Stimulated activated memory B cell treated with anti-CD40 and anti-IgM and Interleukin-4, amounts not matched to agents 10 μg/mL and 1 μg/mL and 100 μg/mL, for 72 hours (primary cell): ENCODE measurements around the gene SLAIN2.

Experiments
- ATAC-seq: fragments of 150-1000 bp; cut with Tn5 transposase; 2 replicates; pipeline ENCODE4 v1.10.0; 2021
- H3K27ac Mint-ChIP-seq: one replicate; pipeline ENCODE4 v1.8.0; 2022; ENCODE audit warnings: mild to moderate bottlenecking, mixed read lengths
- H3K27me3 Mint-ChIP-seq: one replicate; pipeline ENCODE4 v1.8.0; 2022; ENCODE audit warnings: mixed read lengths
- H3K36me3 Mint-ChIP-seq: one replicate; pipeline ENCODE4 v1.8.0; 2022; ENCODE audit warnings: mixed read lengths
- H3K4me1 Mint-ChIP-seq: one replicate; pipeline ENCODE4 v1.8.0; 2022; ENCODE audit warnings: mixed read lengths
- H3K4me3 Mint-ChIP-seq: one replicate; pipeline ENCODE4 v1.8.0; 2022; ENCODE audit warnings: mild to moderate bottlenecking, moderate library complexity, mixed read lengths
- H3K9me3 Mint-ChIP-seq: one replicate; pipeline ENCODE4 v1.8.0; 2022; ENCODE audit warnings: mixed read lengths

Gene SLAIN2

DNA sequence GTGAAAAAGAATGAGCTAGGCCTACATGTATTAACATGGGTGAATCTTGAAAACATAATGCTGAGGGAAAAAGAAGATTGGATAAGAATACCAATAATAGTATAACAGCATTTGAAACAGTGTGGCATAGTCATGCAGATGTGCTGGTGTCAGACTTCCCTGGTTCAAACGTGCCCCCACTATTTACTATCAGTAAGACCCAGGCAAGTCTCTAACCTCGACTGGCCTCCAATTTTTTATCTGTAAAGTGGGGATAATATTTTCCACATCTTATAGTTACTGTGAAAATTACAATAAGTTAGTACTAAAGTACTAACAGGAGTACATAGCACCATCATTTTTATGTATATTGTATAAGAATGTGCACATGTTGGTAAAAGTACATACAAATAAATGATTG, 17.0 kb upstream of the SLAIN2 start:
- Mint-ChIP-seq H3K9me3 (no peaks in the 10 kb centered on the region), H3K27me3 (peaks cover 10% of the 10 kb centered on the region), H3K4me3 (no peak overlapping the region), H3K4me1 (no peaks in the 10 kb centered on the region), H3K27ac (no peak overlapping the region), H3K36me3 (no peaks in the 10 kb centered on the region)
- no peak for ATAC-seq

- H3K4me3 Mint-ChIP-seq: no peak overlapping the region
- H3K4me1 Mint-ChIP-seq: no peaks in the 10 kb centered on the region
- no peak overlapping the region for H3K27ac Mint-ChIP-seq
- H3K27me3 Mint-ChIP-seq: peaks cover 10% of the 10 kb centered on the region
- H3K36me3 Mint-ChIP-seq: no peaks in the 10 kb centered on the region
- no peaks in the 10 kb centered on the region for H3K9me3 Mint-ChIP-seq
- ATAC-seq: no peak
Measured at GRCh38 chr4:48329193-48329592, 12.1 kb upstream of the SLAIN2 start.

DNA sequence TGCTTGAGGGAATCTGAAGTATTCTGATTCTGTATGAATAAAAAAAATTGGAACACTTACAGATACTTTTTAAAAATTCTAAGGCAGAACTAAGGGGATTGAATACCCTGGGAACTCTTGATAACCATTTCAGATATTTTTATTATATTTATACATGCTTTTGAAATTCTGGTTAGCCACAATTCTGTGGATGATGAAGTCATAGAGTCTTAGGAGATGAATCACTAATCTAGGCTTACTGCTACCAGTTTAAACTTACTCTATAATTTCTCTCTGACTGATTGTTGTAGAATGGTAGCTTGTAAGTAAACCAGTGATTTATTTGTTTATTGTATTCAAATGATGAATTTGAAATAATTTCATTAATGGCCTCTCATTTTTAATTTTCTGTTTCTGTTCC, 11.4 kb upstream of the SLAIN2 start:
- peaks cover 10% of the 10 kb centered on the region for H3K27me3 Mint-ChIP-seq
- no peak for ATAC-seq
- H3K9me3 Mint-ChIP-seq: no peaks in the 10 kb centered on the region
- no peak overlapping the region for H3K27ac Mint-ChIP-seq
- no peak overlapping the region for H3K4me3 Mint-ChIP-seq
- H3K36me3 Mint-ChIP-seq: no peaks in the 10 kb centered on the region
- H3K4me1 Mint-ChIP-seq: no peaks in the 10 kb centered on the region

GRCh38 chr4:48331577-48332330, 9.6 kb upstream of the SLAIN2 start:
- Mint-ChIP-seq H3K4me1 (no peaks in the 10 kb centered on the region), H3K36me3 (no peaks in the 10 kb centered on the region), H3K4me3 (no peak overlapping the region), H3K27ac (no peak overlapping the region), H3K9me3 (no peaks in the 10 kb centered on the region), H3K27me3 (peaks cover 10% of the 10 kb centered on the region)
- no peak for ATAC-seq

GRCh38 chr4:48332661-48333060, 8.7 kb upstream of the SLAIN2 start:
- no peaks in the 10 kb centered on the region for H3K36me3 Mint-ChIP-seq
- peaks cover 8% of the 10 kb centered on the region for H3K27me3 Mint-ChIP-seq
- H3K9me3 Mint-ChIP-seq: no peaks in the 10 kb centered on the region
- H3K27ac Mint-ChIP-seq: no peak overlapping the region
- no peak overlapping the region for H3K4me3 Mint-ChIP-seq
- no peak for ATAC-seq
- no peaks in the 10 kb centered on the region for H3K4me1 Mint-ChIP-seq

GRCh38 chr4:48333587-48333986, 7.7 kb upstream of the SLAIN2 start:
- no peaks in the 10 kb centered on the region for H3K36me3 Mint-ChIP-seq
- no peaks in the 10 kb centered on the region for H3K27me3 Mint-ChIP-seq
- no peaks in the 10 kb centered on the region for H3K9me3 Mint-ChIP-seq
- H3K4me1 Mint-ChIP-seq: no peaks in the 10 kb centered on the region
- no peak overlapping the region for H3K27ac Mint-ChIP-seq
- H3K4me3 Mint-ChIP-seq: no peak overlapping the region
- ATAC-seq: no peak

GRCh38 chr4:48334236-48334635, 7.1 kb upstream of the SLAIN2 start:
- Mint-ChIP-seq H3K27me3 (no peaks in the 10 kb centered on the region), H3K27ac (no peak overlapping the region), H3K4me3 (no peak overlapping the region), H3K4me1 (no peaks in the 10 kb centered on the region), H3K36me3 (no peaks in the 10 kb centered on the region), H3K9me3 (no peaks in the 10 kb centered on the region)
- no peak for ATAC-seq

DNA sequence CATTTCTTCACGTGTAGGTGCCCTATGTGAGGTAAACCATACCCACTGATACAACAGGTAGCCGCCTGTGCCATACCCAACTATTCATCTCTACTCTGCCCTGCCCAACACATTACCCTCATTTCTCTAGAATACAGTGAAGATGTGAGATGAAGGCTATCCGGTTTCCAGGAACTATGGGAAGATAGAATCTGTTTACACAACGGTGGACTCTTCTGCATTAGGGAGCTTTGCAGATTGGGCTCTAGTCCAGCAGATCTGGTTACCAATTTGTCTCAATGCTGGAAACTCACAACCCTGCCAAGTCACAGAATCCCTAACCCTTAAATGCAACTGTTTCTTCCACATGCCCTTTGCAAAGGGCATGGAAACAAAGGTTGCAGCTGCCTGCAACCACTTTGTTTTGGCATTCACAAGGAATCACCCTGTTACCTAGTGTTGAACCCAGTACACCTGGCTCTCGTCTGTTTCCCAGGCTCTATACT, 6.4 kb upstream of the SLAIN2 start:
- no peak overlapping the region for H3K27ac Mint-ChIP-seq
- H3K9me3 Mint-ChIP-seq: no peaks in the 10 kb centered on the region
- H3K4me3 Mint-ChIP-seq: no peak overlapping the region
- H3K36me3 Mint-ChIP-seq: no peaks in the 10 kb centered on the region
- no peaks in the 10 kb centered on the region for H3K27me3 Mint-ChIP-seq
- peaks cover 2% of the 10 kb centered on the region for H3K4me1 Mint-ChIP-seq
- no peak for ATAC-seq

DNA sequence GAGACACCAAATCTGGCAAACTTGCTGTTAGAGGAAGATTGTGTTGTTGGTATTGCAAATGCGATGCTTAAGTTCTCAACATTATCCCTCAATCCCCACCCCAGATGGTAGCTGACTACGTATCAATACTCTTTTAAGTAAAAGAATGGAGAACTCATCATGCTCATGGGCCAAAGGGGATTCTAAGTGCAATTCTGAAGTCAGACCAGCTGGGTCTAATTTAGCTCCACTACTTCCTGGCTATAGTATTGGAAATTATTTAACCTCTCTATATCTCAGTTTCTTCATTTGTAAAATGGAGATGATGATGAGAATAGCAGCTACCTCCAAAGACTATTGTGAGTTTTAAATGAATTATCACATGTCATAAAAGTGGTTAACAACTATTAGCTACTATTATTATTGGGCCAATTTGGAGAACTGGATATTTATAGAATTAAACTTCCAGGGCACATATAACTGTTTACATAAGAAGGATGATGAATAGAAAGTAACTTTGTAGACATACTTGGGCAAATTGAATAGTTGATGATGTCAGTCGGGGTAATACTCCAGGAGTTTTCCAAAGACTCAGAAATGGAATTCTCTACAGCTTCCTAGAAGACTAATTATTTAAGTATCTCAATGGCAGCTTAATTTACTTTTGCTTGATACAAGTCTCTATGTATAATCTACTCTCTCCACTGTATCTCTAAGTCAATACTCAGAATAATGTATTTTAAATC, 5.0 kb upstream of the SLAIN2 start:
- Mint-ChIP-seq H3K27ac (no peak overlapping the region), H3K9me3 (no peaks in the 10 kb centered on the region), H3K4me1 (peaks cover 7% of the 10 kb centered on the region), H3K36me3 (no peaks in the 10 kb centered on the region), H3K4me3 (no peak overlapping the region), H3K27me3 (no peaks in the 10 kb centered on the region)
- no peak for ATAC-seq

GRCh38 chr4:48337731-48338130, 3.6 kb upstream of the SLAIN2 start:
- Mint-ChIP-seq H3K4me1 (peaks cover 14% of the 10 kb centered on the region), H3K9me3 (no peaks in the 10 kb centered on the region), H3K4me3 (no peak overlapping the region), H3K36me3 (no peaks in the 10 kb centered on the region), H3K27me3 (no peaks in the 10 kb centered on the region), H3K27ac (no peak overlapping the region)
- ATAC-seq: no peak

DNA sequence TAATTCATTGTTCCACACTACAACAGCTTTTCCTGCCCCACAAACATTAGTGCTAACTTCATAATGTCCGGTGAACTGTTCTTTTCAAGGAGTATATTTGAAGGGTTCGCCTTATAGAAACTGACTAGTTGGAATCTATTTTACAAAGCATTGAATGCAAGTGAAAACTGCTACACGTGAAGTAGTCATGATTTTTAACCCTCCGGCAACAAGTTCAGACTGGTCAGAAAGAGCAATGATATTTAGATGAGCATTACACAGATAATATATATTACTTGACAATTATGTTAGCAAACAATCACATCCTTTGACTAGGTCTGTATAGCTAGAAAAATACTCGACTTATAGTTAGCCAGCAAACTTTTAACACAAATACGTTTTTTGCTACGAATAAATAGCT, 1.7 kb upstream of the SLAIN2 start:
- Mint-ChIP-seq H3K27me3 (no peaks in the 10 kb centered on the region), H3K4me1 (peaks cover 32% of the 10 kb centered on the region), H3K27ac (peak overlapping the region; percentile 93), H3K36me3 (peaks cover 5% of the 10 kb centered on the region), H3K9me3 (no peaks in the 10 kb centered on the region), H3K4me3 (no peak overlapping the region)
- no peak for ATAC-seq

DNA sequence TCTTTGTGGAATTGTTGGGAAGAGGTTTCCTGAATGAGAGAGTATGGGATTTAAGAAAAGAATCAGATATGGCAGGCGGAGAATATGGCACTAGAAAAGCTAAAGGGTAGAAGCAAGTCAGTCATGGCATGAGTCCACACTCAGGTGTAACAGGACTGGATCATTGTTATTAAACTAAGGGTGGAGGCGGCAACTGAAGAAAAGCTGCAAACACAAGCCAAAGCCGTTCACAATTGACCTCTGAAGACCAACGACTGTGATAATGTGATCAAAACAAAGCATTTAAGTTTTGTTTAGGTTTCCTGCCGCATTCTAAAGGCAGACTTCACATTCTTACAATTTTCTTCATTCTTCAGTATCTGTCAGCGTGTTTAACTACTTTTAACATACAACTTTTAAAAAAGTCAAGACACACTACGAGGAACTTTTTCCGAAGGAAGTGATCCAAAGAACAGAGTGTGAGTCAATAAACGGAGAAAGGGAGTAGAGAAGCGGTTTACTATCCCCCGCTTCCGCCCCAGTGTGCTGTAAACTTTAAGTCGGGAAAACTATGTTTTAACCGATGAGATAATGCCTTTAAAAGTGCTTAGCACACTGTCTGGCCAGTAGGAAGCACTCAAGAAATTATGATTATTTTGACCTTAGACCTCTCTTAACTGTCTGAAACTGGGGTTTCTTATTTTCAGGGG, 909 bp upstream of the SLAIN2 start:
- Mint-ChIP-seq H3K27ac (peak overlapping the region; percentile 93), H3K4me3 (peak overlapping the region; percentile 94), H3K27me3 (no peaks in the 10 kb centered on the region), H3K36me3 (peaks cover 5% of the 10 kb centered on the region), H3K4me1 (peaks cover 39% of the 10 kb centered on the region), H3K9me3 (no peaks in the 10 kb centered on the region)
- peak; percentile 17 for ATAC-seq

DNA sequence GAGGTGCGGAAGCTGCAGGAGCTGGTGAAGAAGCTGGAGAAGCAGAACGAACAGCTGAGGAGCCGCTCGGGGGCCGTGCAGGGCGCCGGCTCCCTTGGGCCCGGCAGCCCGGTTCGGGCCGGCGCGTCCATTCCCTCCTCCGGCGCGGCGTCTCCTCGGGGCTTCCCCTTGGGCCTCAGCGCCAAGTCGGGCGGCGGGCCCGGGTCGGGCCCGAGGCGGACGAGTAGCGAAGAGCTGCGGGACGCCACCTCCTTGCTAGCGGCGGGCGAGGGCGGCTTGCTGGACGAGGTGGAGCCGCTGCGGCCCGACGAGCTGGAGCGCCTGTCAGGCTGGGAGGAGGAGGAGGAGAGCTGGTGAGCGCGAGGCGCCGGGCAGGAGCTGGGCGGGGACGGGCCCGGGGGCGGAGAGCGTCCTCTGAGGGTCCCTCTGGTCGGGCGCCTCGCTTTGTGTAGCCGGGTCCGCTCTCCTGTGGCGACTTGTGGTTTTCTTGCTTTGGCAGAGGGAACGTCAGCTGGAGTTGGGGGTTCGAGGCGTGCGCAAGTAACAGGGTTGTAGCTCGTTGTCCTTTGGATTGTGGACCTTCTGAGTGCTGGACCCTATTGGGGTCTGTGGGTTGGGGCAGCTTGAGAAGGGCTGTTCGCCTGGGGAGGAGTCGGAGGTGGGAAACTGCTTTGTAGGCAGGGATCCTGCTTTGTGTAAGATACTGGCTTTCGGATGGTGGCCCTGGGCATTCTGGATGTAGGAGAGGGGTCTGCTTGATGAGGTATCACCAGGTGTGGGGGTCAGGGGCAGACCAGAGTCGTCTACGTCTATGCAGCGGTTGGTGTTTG, 662 bp downstream of the SLAIN2 start:
- H3K27me3 Mint-ChIP-seq: no peaks in the 10 kb centered on the region
- peak overlapping the region; percentile 94 for H3K4me3 Mint-ChIP-seq
- ATAC-seq: peak; percentile 29
- H3K4me1 Mint-ChIP-seq: peaks cover 51% of the 10 kb centered on the region
- H3K27ac Mint-ChIP-seq: peak overlapping the region; percentile 93
- peaks cover 5% of the 10 kb centered on the region for H3K36me3 Mint-ChIP-seq
- no peaks in the 10 kb centered on the region for H3K9me3 Mint-ChIP-seq

GRCh38 chr4:48342606-48342880, 1.2 kb downstream of the SLAIN2 start:
- H3K27ac Mint-ChIP-seq: peak overlapping the region; percentile 93
- no peaks in the 10 kb centered on the region for H3K9me3 Mint-ChIP-seq
- H3K27me3 Mint-ChIP-seq: no peaks in the 10 kb centered on the region
- peak overlapping the region; percentile 94 for H3K4me3 Mint-ChIP-seq
- ATAC-seq: no peak
- H3K4me1 Mint-ChIP-seq: peaks cover 51% of the 10 kb centered on the region
- peaks cover 5% of the 10 kb centered on the region for H3K36me3 Mint-ChIP-seq

- H3K4me3 Mint-ChIP-seq: peak overlapping the region; percentile 94
- H3K27me3 Mint-ChIP-seq: no peaks in the 10 kb centered on the region
- no peak overlapping the region for H3K27ac Mint-ChIP-seq
- peaks cover 5% of the 10 kb centered on the region for H3K36me3 Mint-ChIP-seq
- H3K9me3 Mint-ChIP-seq: no peaks in the 10 kb centered on the region
- peaks cover 56% of the 10 kb centered on the region for H3K4me1 Mint-ChIP-seq
- no peak for ATAC-seq
Measured at GRCh38 chr4:48343035-48343434, 1.7 kb downstream of the SLAIN2 start.
